Activated CD4-positive, alpha-beta T cell treated with anti-CD3 and anti-CD28 coated beads for 1 hour (primary cell): ENCODE measurements around the gene ALDH1L2.

ENCODE experiments used
- DNase-seq: peaks from one replicate; pipeline ENCODE4 v3.0.0-alpha.2; 2020

Gene ALDH1L2

DNA sequence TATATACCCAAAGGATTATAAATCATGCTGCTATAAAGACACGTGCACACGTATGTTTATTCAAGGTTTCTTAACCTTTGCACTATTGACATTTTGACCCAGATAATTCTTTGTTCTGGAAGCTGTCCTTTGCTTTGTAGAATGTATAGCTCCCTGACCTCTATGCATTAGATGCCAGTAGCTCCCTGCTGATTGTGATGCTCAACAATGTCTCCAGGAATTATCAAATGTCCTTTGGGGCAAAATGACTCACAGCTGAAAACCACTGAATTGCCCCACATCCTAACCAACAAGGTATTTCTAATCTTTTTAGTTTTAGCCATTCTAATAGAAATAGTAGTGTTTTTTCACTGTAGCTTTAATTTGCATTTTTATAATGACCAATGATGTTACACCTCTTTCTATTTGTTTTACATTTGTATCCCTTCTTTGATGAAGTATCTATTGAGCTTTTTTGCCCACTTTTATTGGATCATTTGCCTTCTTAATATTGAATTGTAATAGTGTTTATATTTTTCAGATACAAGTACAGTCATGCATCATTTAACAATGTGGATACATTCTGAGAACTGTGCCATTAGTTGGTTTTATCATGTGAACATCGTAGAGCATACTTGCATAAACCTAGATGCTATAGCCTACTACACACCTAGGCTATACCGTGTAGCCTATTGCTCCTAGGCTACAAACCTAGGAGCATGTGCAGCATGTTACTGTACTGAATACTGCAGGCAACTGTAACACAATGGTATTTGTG lies 108.5 kb downstream of the ALDH1L2 start:
- DNase-seq, result no peak

GRCh38 chr12:104974626-104975290 lies 109.5 kb downstream of the ALDH1L2 start:
- DNase-seq, result no peak

GRCh38 chr12:104973250-104973649 lies 111.0 kb downstream of the ALDH1L2 start:
- DNase-seq, result no peak

DNA sequence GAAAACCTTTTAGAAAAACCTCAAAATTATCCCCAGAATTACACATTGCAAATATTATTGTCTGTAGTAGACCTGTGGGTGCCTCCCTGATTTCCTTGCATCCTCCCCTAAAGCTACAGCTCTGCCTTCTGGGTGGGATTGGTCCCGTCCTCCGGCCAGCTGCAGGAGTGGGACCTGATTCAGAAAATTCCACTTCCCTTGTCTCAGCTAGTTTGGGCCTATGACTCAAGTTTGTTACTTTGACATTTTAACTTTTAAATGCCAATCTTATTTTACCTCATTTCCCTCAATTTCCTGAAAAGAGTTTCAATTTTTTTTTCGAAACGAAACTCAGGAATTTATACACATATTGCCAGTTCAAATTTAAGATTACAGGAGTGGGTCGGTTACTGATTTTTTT lies 113.0 kb downstream of the ALDH1L2 start:
- no peak for DNase-seq
